Tibial nerve (tissue), 4 donors: ENCODE results near the gene CCDC85C.

ENCODE experiments used
- EP300 ChIP-seq, 2 donors: sonication (generic); formaldehyde crosslinking; IDR thresholded peaks; one replicate each; pipeline ENCODE4 v1.6.1; 2017; ENCODE audit warnings: antibody characterized with exemption in 2 of 2, mild to moderate bottlenecking in 1 of 2
- POLR2A ChIP-seq, 2 donors: fragments of 450-650 bp; IDR thresholded peaks; one replicate each; pipeline ENCODE4 v1.6.1; 2017; ENCODE audit warnings: antibody characterized with exemption in 2 of 2, mild to moderate bottlenecking in 2 of 2, moderate library complexity in 2 of 2
- TF ChIP-seq, protein P1 (sequence below), 5 experiments: fragments of 200-600 bp in 3 of 5; fragments of 450-650 bp in 2 of 5; sonication (generic) in 3 of 5; IDR thresholded peaks; one replicate each; pipeline ENCODE4 v1.5.1; 2016 to 2019; ENCODE audit warnings: antibody characterized with exemption in 5 of 5, mild to moderate bottlenecking in 3 of 5, moderate library complexity in 2 of 5

- TF ChIP-seq, protein P1, sequence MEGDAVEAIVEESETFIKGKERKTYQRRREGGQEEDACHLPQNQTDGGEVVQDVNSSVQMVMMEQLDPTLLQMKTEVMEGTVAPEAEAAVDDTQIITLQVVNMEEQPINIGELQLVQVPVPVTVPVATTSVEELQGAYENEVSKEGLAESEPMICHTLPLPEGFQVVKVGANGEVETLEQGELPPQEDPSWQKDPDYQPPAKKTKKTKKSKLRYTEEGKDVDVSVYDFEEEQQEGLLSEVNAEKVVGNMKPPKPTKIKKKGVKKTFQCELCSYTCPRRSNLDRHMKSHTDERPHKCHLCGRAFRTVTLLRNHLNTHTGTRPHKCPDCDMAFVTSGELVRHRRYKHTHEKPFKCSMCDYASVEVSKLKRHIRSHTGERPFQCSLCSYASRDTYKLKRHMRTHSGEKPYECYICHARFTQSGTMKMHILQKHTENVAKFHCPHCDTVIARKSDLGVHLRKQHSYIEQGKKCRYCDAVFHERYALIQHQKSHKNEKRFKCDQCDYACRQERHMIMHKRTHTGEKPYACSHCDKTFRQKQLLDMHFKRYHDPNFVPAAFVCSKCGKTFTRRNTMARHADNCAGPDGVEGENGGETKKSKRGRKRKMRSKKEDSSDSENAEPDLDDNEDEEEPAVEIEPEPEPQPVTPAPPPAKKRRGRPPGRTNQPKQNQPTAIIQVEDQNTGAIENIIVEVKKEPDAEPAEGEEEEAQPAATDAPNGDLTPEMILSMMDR (IDR thresholded peaks at IDR 0.05), result no peak
- TF ChIP-seq POLR2A (IDR thresholded peaks at IDR 0.05) (no peak), EP300 (IDR thresholded peaks at IDR 0.05) (no peak)
These were observed 119.9 kb downstream of the CCDC85C start for GRCh38 chr14:99484106-99484505.
